ENCODE results near the gene SULT1B1.

Gene SULT1B1

GRCh38 chr4:69708211-69708610, 52.2 kb downstream of the SULT1B1 start:
- no peaks in the 10 kb centered on the region for H3K79me2 ChIP-seq (ENCODE audit: insufficient read depth, low read length)
- no peak overlapping the region for H3K4me3 ChIP-seq (ENCODE audit: low read depth, low read length, poor library complexity, severe bottlenecking)
- no peak for TF ChIP-seq EZH2 (IDR thresholded peaks at IDR 0.05; ENCODE audit: borderline replicate concordance, low read length)
- TF ChIP-seq, protein P1, sequence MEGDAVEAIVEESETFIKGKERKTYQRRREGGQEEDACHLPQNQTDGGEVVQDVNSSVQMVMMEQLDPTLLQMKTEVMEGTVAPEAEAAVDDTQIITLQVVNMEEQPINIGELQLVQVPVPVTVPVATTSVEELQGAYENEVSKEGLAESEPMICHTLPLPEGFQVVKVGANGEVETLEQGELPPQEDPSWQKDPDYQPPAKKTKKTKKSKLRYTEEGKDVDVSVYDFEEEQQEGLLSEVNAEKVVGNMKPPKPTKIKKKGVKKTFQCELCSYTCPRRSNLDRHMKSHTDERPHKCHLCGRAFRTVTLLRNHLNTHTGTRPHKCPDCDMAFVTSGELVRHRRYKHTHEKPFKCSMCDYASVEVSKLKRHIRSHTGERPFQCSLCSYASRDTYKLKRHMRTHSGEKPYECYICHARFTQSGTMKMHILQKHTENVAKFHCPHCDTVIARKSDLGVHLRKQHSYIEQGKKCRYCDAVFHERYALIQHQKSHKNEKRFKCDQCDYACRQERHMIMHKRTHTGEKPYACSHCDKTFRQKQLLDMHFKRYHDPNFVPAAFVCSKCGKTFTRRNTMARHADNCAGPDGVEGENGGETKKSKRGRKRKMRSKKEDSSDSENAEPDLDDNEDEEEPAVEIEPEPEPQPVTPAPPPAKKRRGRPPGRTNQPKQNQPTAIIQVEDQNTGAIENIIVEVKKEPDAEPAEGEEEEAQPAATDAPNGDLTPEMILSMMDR (IDR thresholded peaks at IDR 0.05; ENCODE audit: low read length): no peak
- H3K9me3 ChIP-seq (ENCODE audit: low read length): no peaks in the 10 kb centered on the region
- no peak overlapping the region for H3K9ac ChIP-seq (ENCODE audit: low read length)
- H3F3A ChIP-seq (ENCODE audit: insufficient read depth, low read length): no peaks in the 10 kb centered on the region
- H3K4me1 ChIP-seq (ENCODE audit: insufficient read depth, low read length, severe bottlenecking): no peaks in the 10 kb centered on the region
- H4K20me1 ChIP-seq (ENCODE audit: insufficient read depth, low read length): no peaks in the 10 kb centered on the region
- no peaks in the 10 kb centered on the region for H3K36me3 ChIP-seq (ENCODE audit: insufficient read depth, low read length)
- H3K27me3 ChIP-seq (ENCODE audit: insufficient read depth, low read length): no peaks in the 10 kb centered on the region
- H2AFZ ChIP-seq (ENCODE audit: low read length): no peak overlapping the region
- no peak overlapping the region for H3K4me2 ChIP-seq (ENCODE audit: low read length)
- no peaks in the 10 kb centered on the region for H3K9me2 ChIP-seq (ENCODE audit: low read depth, low read length)
- no peak overlapping the region for H3K27ac ChIP-seq (ENCODE audit: low read depth, low read length, poor library complexity, severe bottlenecking)

DNA sequence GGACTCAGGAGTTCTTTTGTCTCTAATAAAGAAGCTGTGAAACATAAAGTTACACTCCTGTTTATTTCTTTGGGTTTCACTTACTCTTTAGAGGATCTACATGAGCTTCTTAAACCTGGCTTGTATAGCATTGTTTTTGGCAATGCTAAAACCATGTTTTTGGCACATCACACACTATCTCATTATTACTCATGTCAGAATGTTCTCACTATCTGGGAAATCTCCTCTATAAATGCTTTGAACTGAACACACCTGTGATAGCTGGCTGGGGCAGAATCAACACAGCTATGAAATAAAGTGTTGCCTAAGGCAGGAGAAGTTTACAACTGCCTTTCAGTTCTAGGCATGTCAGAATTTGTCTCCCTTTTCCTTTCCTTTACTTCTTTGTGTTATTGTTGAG, 52.6 kb downstream of the SULT1B1 start:
- H3K4me3 ChIP-seq (ENCODE audit: low read depth, low read length, poor library complexity, severe bottlenecking): no peak overlapping the region
- H2AFZ ChIP-seq (ENCODE audit: low read length): no peak overlapping the region
- TF ChIP-seq, protein P1 (IDR thresholded peaks at IDR 0.05; ENCODE audit: low read length): no peak
- TF ChIP-seq EZH2 (IDR thresholded peaks at IDR 0.05; ENCODE audit: borderline replicate concordance, low read length): no peak
- no peaks in the 10 kb centered on the region for H3K9me2 ChIP-seq (ENCODE audit: low read depth, low read length)
- no peaks in the 10 kb centered on the region for H3K4me1 ChIP-seq (ENCODE audit: insufficient read depth, low read length, severe bottlenecking)
- H3K27me3 ChIP-seq (ENCODE audit: insufficient read depth, low read length): no peaks in the 10 kb centered on the region
- H4K20me1 ChIP-seq (ENCODE audit: insufficient read depth, low read length): no peaks in the 10 kb centered on the region
- H3K79me2 ChIP-seq (ENCODE audit: insufficient read depth, low read length): no peaks in the 10 kb centered on the region
- no peak overlapping the region for H3K27ac ChIP-seq (ENCODE audit: low read depth, low read length, poor library complexity, severe bottlenecking)
- H3K4me2 ChIP-seq (ENCODE audit: low read length): no peak overlapping the region
- H3F3A ChIP-seq (ENCODE audit: insufficient read depth, low read length): no peaks in the 10 kb centered on the region
- no peak overlapping the region for H3K9ac ChIP-seq (ENCODE audit: low read length)
- no peaks in the 10 kb centered on the region for H3K9me3 ChIP-seq (ENCODE audit: low read length)
- H3K36me3 ChIP-seq (ENCODE audit: insufficient read depth, low read length): no peaks in the 10 kb centered on the region

DNA sequence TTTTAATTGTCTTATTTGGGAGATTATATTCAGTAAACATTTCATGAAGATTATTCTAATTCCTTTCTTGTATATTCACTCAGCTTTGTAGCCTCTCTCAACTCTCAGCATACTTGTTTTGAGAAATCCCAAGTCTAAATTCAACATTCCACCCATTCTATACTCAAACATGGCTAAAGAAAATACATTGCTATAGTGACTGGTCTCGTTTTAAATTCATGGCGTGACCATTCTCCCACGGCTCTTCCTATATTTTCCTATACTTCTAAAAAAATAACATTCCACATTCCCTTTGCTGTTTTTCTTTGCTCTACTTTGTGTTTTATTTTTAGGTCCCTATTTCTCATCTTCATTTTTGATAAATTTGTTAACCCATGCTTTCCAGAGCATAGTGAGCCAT, 58.2 kb downstream of the SULT1B1 start:
- Histone ChIP-seq H3K4me3 (ENCODE audit: low read depth, low read length, poor library complexity, severe bottlenecking) (no peak overlapping the region), H3K4me1 (ENCODE audit: insufficient read depth, low read length, severe bottlenecking) (no peaks in the 10 kb centered on the region), H4K20me1 (ENCODE audit: insufficient read depth, low read length) (no peaks in the 10 kb centered on the region), H3K4me2 (ENCODE audit: low read length) (no peak overlapping the region), H3F3A (ENCODE audit: insufficient read depth, low read length) (no peaks in the 10 kb centered on the region), H3K9me2 (ENCODE audit: low read depth, low read length) (no peaks in the 10 kb centered on the region), H3K9ac (ENCODE audit: low read length) (no peak overlapping the region), H3K9me3 (ENCODE audit: low read length) (no peaks in the 10 kb centered on the region), H3K79me2 (ENCODE audit: insufficient read depth, low read length) (no peaks in the 10 kb centered on the region), H2AFZ (ENCODE audit: low read length) (no peak overlapping the region), H3K27me3 (ENCODE audit: insufficient read depth, low read length) (no peaks in the 10 kb centered on the region), H3K36me3 (ENCODE audit: insufficient read depth, low read length) (no peaks in the 10 kb centered on the region), H3K27ac (ENCODE audit: low read depth, low read length, poor library complexity, severe bottlenecking) (no peak overlapping the region)
- no peak for TF ChIP-seq EZH2 (IDR thresholded peaks at IDR 0.05; ENCODE audit: borderline replicate concordance, low read length)
- TF ChIP-seq, protein P1 (IDR thresholded peaks at IDR 0.05; ENCODE audit: low read length): no peak

Measured in OCI-LY1 (cell line).